ENCODE data around the gene PHAF1.

PHAF1 gene

DNA sequence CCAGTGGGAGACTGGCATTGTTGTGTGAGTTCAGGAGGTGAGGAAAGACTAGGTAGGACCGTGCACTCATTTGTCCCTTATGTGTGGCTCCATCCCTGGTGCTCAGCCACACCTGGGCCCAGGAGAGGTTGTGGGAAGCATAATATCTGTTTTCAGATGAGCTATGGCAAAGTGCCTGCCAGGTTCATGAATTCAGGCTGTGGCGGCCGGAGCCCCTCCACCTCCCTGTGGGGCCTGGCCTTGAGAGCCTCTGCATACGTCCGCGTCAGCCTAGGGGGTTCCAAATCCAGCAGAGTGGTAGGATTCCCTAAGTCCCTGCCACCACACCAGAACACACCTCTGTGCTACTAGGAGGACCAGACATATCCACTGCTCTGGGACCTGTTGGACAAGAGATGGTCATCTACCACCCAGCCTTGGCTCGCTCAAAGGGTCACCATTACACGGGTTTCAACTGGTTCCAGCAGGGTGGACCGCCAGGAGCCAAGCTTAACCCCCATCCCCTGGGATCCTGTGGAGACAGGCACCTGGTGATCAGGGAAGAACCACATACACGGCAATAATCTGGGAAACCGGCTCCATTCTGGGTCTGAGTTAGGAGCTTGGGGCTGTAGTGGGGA, 39.0 kb downstream of the PHAF1 start:
- no peak for DNase-seq

GRCh38 chr16:67149276-67150046, 39.7 kb downstream of the PHAF1 start:
- DNase-seq: no peak

DNA sequence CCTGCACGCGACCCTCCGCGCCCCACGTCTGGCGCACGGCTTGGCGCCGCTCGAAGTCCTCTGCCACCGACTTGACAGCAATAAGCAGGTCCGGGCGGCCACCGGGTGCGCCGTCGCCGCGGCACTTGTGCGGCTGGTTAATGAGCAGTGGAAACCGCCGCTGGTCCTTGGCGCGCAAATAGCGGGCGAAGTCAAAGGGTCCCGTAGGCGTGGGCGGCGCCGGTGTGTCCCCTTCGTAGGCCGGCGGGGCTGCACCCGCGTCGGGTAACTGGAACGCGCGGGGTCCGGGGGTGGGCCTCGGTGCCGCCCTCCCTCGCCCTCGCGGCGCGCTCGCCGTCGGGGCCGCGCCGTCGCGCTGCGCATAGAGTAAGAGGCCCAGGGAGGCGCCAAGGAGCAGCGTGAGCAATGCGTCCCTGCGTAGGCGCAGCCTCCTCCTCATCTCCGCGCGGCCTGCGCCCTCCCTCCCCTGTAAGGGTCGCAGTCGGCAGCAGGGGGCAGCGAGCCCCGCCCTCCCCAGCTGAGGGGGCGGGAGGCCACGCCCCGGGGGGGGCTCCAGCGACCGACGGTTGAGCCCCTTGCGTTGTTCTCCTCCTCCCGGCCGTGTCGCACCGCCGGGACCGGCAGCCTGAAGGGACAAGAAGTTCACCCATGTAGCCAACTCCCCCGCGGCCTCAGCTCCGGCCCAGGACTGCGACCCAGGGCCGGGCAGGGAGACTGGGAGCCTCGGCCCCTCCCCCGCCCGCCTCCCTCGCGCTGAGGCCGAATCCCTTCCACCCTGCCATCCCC, 40.5 kb downstream of the PHAF1 start:
- peak in 1 of 2 donors; percentile 55 for DNase-seq

GRCh38 chr16:67150833-67151396, 41.2 kb downstream of the PHAF1 start, which contains the start of gene B3GNT9:
Gene B3GNT9, minus strand, starts transcription at chr16:67150998. Its CDS starts 513 bp downstream, at chr16:67150485.
- peak in 1 of 2 donors; percentile 42 for DNase-seq

DNA sequence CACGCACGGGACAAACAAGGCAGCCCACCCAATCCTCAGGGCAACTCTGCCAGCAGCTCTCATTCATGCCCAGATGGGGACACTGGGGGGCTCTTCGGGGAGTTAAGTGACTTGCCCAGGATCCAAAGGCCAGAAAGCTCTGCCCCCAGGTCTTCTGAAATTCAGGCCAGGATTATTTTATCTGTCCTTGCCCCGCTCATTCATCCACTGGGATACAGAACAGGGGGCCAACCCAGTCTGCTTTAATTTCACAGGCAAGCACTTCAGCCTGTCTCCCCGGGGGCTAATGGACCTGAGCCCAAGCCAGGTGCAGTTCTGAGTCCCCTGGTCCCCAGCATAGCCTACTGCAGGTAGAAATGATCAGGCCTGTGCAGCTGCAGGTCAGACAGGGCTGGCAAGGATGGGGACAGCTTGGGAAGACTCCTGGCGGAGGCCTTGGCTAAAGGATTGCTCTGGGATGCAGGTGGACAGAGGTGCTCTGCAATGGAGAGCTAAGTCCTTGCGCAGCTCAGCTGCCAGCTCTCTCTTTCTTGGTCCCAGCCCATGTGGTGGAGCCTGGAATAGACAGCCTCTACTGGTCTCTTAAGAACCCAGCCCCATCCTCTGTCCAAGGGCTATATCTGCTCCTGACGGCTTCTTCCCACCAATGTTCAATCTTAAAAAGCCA, 41.8 kb downstream of the PHAF1 start:
- DNase-seq: no peak

GRCh38 chr16:67154578-67155294, 45.0 kb downstream of the PHAF1 start:
- no peak for DNase-seq

DNA sequence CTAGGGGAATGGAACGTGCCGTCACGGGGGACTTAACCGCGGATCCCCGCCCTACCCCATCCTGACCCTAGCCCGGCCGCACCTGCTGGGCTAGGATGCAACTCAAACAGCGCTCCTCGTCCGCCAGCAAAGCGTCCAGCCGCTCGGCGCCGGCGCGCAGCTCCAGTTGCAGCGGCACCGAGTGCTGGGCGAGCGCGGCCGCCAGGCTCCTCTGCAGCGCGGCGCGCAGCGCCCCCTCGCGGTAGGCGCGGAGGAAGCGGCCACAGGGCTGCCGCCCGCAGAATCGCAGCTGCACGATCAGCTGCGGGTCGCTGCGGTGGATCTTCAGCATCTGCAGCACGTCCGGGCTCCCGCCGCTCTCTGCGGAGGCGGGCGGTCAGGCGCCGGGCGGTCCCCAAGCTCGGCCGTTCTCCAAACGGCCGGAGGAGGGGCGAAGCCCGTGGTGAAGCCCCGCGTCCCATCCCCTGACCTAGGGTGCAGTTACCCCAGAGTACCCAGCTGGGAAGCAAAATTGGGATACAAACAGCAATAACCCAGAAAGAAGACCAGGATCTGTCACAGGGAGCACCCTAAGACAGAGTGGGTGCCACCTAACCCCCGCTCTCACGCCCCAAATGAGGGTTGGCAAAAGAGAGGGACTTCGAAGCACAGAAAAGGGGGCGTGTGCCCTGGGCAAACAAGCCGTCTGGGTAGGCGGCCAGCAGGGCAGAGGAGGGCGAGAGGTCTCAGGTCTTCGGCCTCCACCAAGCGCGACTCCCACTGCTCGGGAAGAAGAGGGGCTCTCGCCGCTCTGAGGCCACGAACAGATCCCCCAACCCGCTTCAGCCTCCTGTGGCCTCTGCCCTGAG, 45.8 kb downstream of the PHAF1 start:
- DNase-seq: peak; percentile 71 to 86

- DNase-seq: no peak
These were observed 46.6 kb downstream of the PHAF1 start for GRCh38 chr16:67156143-67156844.

DNA sequence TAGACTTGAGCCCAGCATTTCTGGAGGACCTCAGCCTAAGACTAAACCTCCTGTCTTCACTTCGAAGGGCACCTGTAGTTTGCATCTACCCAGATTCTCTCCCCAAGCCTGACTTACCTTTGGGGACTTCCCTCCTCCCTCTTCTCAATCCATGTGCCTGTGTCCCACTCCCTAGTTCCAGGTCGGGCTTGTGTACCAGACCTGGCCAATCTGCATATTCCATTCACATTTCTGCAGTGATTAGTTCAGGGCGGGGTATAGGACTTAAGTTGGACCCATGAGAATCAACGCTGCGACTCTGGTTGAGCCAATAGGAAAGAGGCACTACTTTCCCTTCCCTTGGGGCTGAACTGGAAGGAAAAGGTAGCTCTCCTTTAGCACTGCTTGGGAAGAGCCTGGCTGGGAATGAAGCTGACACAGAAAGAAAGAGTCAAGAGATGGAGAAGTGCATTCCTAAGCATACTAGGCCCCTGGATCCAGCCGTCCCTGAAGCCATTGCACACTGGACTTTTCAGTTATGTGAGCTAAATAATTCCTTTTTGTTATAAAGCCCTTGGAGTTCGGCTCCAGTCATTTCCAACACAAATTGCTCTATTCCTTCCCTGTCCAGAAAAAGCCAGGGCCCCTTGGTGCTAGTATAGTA, 47.5 kb downstream of the PHAF1 start:
- DNase-seq: no peak

- DNase-seq: peak; percentile 50 to 80
These were observed 48.3 kb downstream of the PHAF1 start for GRCh38 chr16:67157892-67158635.

- peak; percentile 93 to 95 for DNase-seq
These were observed 49.2 kb downstream of the PHAF1 start for GRCh38 chr16:67158637-67159600.

DNA sequence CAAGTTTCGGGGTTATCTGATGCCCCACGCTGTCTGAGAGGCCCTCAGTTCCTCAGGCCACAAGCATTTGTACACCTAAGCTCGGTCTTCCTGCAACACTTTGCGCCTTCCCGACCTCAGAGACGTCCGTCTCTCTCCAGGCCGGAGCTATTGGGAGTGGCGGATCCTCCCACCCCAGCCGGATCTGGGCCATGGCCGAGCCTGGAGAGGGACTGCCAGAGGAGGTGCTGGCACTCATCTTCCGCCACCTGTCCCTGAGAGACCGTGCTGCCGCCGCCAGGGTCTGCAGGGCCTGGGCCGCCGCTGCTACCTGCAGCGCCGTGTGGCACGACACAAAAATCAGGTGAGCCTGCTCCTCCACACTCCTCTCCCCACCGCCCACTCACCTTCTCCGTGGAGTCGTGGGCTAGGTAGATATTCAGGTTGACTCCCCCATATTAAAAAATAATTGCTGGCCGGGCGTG, 51.9 kb downstream of the PHAF1 start:
- no peak for DNase-seq

- no peak for DNase-seq
These were observed 52.9 kb downstream of the PHAF1 start for GRCh38 chr16:67162506-67163163.

- peak; percentile 22 to 68 for DNase-seq
These were observed 53.6 kb downstream of the PHAF1 start for GRCh38 chr16:67163164-67163998.

GRCh38 chr16:67163999-67164558, 54.3 kb downstream of the PHAF1 start:
- DNase-seq: no peak

GRCh38 chr16:67164599-67165061, 54.9 kb downstream of the PHAF1 start, which contains the start of gene HSF4:
Gene HSF4, plus strand, starts transcription at chr16:67164745. Its CDS starts 67 bp downstream, at chr16:67164812.
- peak in 1 of 2 donors; percentile 36 for DNase-seq

Data from CD4-positive, alpha-beta T cell treated with Interferon alpha-2 for 1 hour (primary cell).